MG63 (cell line): ENCODE results near the gene KCNJ5. TPM values are rescaled to one million over a fixed set of nuclear protein-coding genes. Genes with fewer than 3 reads are reported as not detected.
"Not testable (repeated sequence)": the region's sequence is repeated elsewhere in the genome, so short reads cannot be mapped to it uniquely, and the experiment has no call there.

ENCODE experiments used
- DNase-seq: peaks from one replicate; pipeline ENCODE4 v3.0.0-alpha.2; 2020
- H3K27me3 ChIP-seq: fragments of 250-450 bp; sonication (Bioruptor Pico); 2 replicates; pipeline ENCODE4 v1.5.1; 2020; ENCODE audit warnings: mild to moderate bottlenecking, moderate library complexity
- H3K36me3 ChIP-seq: fragments of 250-450 bp; sonication (Bioruptor Pico); 2 replicates; pipeline ENCODE4 v1.5.1; 2020; ENCODE audit warnings: mild to moderate bottlenecking, moderate library complexity
- H3K4me3 ChIP-seq: fragments of 250-450 bp; sonication (Bioruptor Pico); 2 replicates; pipeline ENCODE4 v1.5.1; 2020; ENCODE audit warnings: mild to moderate bottlenecking, moderate library complexity
- H3K9me3 ChIP-seq: fragments of 250-450 bp; sonication (Bioruptor Pico); 2 replicates; pipeline ENCODE4 v1.5.1; 2020; ENCODE audit warnings: mild to moderate bottlenecking, moderate library complexity
- total RNA-seq: library from RNA; depleted of rRNA; stranded (reverse); fragments of >200 nt; shearing (Covaris generic); gene quantifications from 2 replicates; pipeline ENCODE4 v1.2.3, GENCODE V29; 2014; ENCODE audit warnings: low replicate concordance

KCNJ5 gene
- total RNA-seq, 1 experiment from 2014 or later = not detected

DNA sequence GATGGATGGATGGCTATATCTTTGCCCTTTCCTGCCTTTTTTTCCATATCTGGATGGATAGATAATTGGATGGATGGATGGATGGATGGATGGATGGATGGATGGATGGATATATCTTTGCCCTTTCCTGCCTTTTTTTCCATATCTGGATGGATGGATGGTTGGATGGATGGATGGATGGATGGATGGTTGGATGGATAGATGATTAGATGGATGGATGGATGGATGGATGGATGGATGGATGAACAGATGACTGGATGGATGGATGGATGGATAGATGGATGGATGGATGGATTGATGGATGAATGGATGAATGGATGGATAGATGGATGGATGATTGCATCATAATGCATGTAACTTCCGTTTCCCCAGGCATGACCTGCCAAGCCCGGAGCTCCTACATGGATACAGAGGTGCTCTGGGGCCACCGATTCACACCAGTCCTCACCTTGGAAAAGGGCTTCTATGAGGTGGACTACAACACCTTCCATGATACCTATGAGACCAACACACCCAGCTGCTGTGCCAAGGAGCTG, 24.9 kb downstream of the KCNJ5 start:
- H3K36me3 ChIP-seq = no peaks in the 10 kb centered on the region
- DNase-seq = no peak
- H3K27me3 ChIP-seq = no peaks in the 10 kb centered on the region
- no peaks in the 10 kb centered on the region for H3K9me3 ChIP-seq
- no peak overlapping the region for H3K4me3 ChIP-seq

DNA sequence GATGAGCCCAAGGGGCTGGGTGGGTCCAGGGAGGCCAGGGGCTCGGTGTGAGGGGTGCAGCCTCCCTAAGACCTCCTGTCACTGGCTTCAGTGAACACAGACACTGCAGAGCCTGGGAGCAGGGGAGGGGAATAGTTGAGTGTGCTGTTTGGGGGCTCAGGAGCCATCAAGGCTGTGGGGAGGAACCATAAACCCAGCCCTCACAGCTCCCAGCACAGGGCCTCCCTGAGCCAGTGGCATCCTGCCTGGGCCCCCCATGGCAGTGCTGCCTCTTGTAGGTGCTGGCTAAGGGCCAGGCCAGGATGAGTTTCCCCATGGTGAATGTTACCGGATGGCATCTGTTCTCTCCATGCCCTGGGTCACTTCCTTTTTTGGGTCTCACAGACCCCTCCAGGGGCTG, 25.5 kb downstream of the KCNJ5 start:
- no peaks in the 10 kb centered on the region for H3K9me3 ChIP-seq
- no peaks in the 10 kb centered on the region for H3K27me3 ChIP-seq
- no peaks in the 10 kb centered on the region for H3K36me3 ChIP-seq
- H3K4me3 ChIP-seq = no peak overlapping the region
- no peak for DNase-seq

DNA sequence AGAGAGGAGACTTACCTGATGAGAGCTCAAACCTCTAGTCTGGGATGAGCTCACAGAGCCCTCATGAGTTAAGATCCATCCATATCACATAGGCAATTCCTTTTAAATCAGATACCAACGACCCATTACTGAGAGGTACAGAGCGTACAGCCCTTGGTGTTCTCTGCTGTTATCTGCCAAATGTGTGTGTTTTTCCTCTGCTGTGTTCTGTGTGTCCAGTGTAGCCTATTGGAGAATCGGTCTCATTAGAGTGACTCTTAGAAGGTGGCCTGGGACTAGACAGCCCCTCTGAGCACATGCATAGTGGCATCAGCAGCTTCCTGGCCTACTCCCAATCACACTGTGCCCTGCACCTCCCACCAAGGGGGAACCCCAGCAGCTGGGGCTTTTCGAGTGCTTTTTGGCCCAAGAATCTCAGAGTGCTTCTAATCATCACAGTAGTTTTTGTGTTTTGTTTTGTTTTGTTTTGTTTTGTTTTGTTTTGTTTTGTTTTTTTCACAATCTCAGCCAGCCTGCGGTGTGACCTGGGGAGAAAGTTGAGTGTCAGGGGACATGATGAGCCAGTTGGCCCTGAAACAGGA, 26.1 kb downstream of the KCNJ5 start:
- Histone ChIP-seq H3K36me3 (no peaks in the 10 kb centered on the region), H3K9me3 (no peaks in the 10 kb centered on the region), H3K4me3 (no peak overlapping the region), H3K27me3 (no peaks in the 10 kb centered on the region)
- DNase-seq = no peak

- Histone ChIP-seq H3K9me3 (no peaks in the 10 kb centered on the region), H3K36me3 (no peaks in the 10 kb centered on the region), H3K27me3 (no peaks in the 10 kb centered on the region), H3K4me3 (no peak overlapping the region)
- no peak for DNase-seq
Observed at GRCh38 chr11:128919216-128919615, 28.1 kb downstream of the KCNJ5 start.

GRCh38 chr11:128919635-128920034, 28.5 kb downstream of the KCNJ5 start:
- H3K36me3 ChIP-seq, H3K4me3 ChIP-seq, H3K27me3 ChIP-seq, H3K9me3 ChIP-seq, DNase-seq: not testable (repeated sequence)

DNA sequence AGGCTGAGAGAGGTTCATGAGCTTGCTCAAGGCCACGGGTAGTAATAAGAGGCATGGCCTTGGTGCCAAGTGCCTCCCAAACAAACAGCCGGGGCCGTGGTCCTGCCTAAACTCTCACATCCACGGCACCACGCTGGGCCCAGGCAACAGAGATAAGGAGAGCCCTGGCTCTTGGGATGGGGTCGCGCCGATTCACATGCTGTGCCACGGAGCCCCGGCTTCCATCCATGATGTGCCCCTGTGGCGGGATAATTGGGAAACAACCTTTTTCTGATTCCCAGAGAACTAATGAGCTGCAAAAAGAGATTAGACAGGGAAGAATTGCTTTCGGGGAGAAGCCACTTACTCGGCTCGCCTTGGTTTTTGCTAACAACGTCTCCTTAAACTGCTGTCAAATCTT, 29.5 kb downstream of the KCNJ5 start:
- no peaks in the 10 kb centered on the region for H3K9me3 ChIP-seq
- H3K4me3 ChIP-seq = no peak overlapping the region
- H3K36me3 ChIP-seq = no peaks in the 10 kb centered on the region
- H3K27me3 ChIP-seq = no peaks in the 10 kb centered on the region
- DNase-seq = no peak

GRCh38 chr11:128921793-128922192, 30.6 kb downstream of the KCNJ5 start:
- H3K36me3 ChIP-seq = no peaks in the 10 kb centered on the region
- H3K4me3 ChIP-seq = no peak overlapping the region
- no peaks in the 10 kb centered on the region for H3K27me3 ChIP-seq
- no peak for DNase-seq
- H3K9me3 ChIP-seq = no peaks in the 10 kb centered on the region

DNA sequence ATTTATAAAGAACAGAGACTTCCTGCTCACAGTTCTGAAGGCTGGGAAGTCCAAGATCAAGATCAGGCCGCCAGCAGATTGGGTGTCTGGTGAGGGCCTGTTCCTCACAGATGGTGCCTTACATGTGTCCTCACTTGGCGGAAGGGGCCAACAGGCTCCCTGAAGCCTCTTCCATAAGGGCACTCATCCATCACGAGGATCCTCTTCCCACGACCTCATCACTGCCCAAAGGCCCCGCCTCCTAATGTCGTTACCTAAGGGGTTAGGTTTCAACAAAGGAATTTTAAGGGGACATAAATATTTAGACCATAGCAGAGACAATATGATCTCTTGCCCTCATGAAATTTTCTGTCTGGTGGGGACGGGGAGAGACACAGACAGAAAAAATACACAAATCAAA, 32.9 kb downstream of the KCNJ5 start:
- Histone ChIP-seq H3K4me3 (no peak overlapping the region), H3K36me3 (no peaks in the 10 kb centered on the region), H3K9me3 (no peaks in the 10 kb centered on the region), H3K27me3 (no peaks in the 10 kb centered on the region)
- DNase-seq = no peak

- H3K9me3 ChIP-seq = no peaks in the 10 kb centered on the region
- H3K27me3 ChIP-seq = no peaks in the 10 kb centered on the region
- H3K4me3 ChIP-seq = no peak overlapping the region
- no peaks in the 10 kb centered on the region for H3K36me3 ChIP-seq
- DNase-seq = no peak
Observed at GRCh38 chr11:128924510-128925249, 33.5 kb downstream of the KCNJ5 start.

DNA sequence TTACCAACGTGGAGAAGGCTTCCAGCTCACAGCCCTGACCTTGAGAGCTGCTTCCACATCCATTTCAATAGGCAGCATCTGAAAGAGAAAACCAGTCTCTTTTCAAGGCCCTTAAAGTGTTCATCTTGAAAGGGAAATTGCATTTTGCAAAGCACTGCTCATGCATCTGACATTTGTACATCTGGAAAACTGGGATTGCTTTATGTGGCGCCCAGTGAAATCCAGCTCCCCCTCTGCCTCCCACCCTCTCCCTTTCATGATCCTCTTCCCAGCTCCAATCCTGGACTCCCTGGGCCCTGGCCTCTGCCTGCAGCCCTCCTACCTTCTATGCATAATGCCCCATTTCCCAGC, 34.1 kb downstream of the KCNJ5 start:
- Histone ChIP-seq H3K4me3 (no peak overlapping the region), H3K36me3 (no peaks in the 10 kb centered on the region), H3K9me3 (no peaks in the 10 kb centered on the region), H3K27me3 (no peaks in the 10 kb centered on the region)
- no peak for DNase-seq

DNA sequence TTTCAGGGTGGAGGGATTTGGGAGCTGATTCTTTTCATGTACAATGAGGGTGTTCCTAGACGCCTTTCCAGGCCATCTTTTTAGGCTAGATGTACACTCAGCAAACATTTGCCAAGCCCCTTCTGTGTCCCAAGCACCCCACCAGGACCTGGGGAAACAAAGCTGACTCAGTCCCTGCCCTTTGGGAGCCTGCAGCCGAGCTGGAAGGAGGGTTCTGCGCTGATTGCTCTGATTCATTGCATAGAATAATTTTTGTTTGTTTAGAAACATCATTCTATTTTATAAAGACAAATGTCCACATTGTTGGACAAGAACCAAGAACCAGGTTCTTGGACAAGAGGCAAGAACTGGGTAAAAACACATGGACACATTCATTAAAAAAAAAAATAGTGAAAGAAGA, 34.8 kb downstream of the KCNJ5 start:
- H3K36me3 ChIP-seq = no peaks in the 10 kb centered on the region
- H3K27me3 ChIP-seq = no peaks in the 10 kb centered on the region
- H3K4me3 ChIP-seq = no peak overlapping the region
- H3K9me3 ChIP-seq = no peaks in the 10 kb centered on the region
- no peak for DNase-seq

GRCh38 chr11:128926437-128927107, 35.4 kb downstream of the KCNJ5 start:
- Histone ChIP-seq H3K4me3 (no peak overlapping the region), H3K36me3 (no peaks in the 10 kb centered on the region), H3K9me3 (no peaks in the 10 kb centered on the region), H3K27me3 (no peaks in the 10 kb centered on the region)
- DNase-seq = no peak

DNA sequence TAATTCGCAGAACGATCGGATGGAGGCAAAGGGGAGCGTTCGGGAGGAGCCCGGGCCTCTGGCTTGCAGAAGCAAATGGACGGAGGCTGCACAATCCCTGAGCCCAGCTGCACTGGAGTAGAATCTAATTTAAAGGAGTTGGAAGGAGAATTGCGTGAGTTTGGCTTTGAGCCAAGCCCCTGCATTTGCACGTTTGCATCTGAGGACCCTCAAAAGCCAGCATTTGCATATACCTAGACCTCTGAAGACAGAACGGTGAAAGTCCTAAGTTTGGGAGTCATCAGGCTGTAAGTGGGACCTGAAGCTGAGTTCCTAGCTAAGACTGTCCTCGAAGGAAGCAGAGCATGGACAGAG, 35.9 kb downstream of the KCNJ5 start:
- DNase-seq = no peak
- Histone ChIP-seq H3K36me3 (no peaks in the 10 kb centered on the region), H3K4me3 (no peak overlapping the region), H3K27me3 (no peaks in the 10 kb centered on the region), H3K9me3 (no peaks in the 10 kb centered on the region)

DNA sequence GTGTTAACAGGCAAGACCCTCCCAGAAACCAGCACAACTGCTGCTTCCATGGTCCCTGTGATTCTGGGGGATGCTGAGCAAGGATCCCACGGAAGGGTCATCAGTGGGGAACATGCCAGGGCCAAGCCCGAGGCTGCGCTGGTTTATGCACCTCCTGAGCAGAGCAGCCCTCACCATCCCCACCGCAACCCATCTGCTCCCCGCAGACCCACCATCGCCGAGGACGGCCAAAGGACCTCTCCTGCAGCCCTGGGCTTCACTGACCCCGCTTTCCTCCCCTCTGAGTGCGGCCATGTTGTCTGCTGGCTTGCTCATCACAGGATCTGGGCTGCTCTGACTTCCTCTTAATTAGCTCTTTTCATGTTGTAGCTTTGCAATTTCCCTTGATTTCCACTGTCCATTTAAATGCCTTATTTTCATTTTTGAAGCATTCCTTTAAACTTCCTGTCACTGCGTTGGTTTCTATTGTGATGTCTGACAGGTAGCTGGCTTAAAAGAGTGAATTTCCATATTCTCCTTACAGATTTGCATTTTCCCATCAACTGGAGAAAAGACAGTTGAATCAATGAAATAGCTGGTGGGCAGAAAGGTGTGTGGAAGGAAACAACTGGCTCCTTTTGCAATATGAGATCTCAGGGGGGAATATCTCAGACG, 36.7 kb downstream of the KCNJ5 start:
- Histone ChIP-seq H3K27me3 (no peaks in the 10 kb centered on the region), H3K9me3 (no peaks in the 10 kb centered on the region), H3K4me3 (no peak overlapping the region), H3K36me3 (no peaks in the 10 kb centered on the region)
- DNase-seq = no peak

DNA sequence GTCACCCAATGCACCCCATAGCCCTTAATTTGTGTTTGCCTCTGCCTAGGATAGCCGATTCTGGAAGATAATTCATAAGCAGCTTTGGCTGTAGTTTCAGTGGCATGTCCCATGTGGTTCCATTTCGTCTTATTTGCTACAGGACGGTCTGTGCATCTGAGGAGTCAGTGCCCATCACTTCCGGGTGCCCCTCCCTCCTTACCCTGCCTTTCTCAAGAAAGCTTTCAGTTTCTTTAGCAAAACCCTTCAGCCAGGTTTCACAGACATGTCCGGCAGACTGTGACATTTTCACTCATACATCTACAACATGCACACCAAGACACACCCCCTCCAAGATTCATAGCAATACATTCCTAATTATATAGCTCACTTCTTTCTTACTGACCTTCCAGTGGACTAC, 37.2 kb downstream of the KCNJ5 start:
- H3K36me3 ChIP-seq = no peaks in the 10 kb centered on the region
- DNase-seq = no peak
- H3K27me3 ChIP-seq = no peaks in the 10 kb centered on the region
- no peak overlapping the region for H3K4me3 ChIP-seq
- no peaks in the 10 kb centered on the region for H3K9me3 ChIP-seq

- H3K4me3 ChIP-seq = no peak overlapping the region
- H3K36me3 ChIP-seq = no peaks in the 10 kb centered on the region
- no peaks in the 10 kb centered on the region for H3K9me3 ChIP-seq
- no peak for DNase-seq
- no peaks in the 10 kb centered on the region for H3K27me3 ChIP-seq
Observed at GRCh38 chr11:128929468-128929867, 38.3 kb downstream of the KCNJ5 start.

DNA sequence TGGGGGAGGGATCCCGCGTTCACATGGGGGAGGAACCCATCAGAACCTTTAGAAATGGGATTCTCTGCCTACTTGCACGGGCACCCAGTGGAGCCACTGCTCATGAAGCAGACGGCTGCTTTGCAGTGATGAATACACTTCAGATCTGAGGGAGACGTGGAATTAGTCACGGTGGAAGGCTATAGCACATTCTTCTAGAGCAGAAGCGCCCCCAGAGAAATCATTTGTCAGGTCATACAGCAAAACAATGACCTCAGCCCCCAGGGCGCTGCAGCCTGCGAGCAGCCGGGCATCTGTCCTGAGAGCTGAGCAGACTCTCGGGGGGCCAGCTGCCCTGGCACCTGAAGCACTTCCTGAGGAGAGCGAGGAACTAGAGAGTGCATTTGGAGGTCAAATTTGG, 38.8 kb downstream of the KCNJ5 start:
- no peak for DNase-seq
- no peaks in the 10 kb centered on the region for H3K27me3 ChIP-seq
- no peaks in the 10 kb centered on the region for H3K36me3 ChIP-seq
- no peak overlapping the region for H3K4me3 ChIP-seq
- H3K9me3 ChIP-seq = no peaks in the 10 kb centered on the region
